HEK293 (cell line): ENCODE data around the gene FAM110A.
"Not testable (repeated sequence)": the region's sequence is repeated elsewhere in the genome, so short reads cannot be mapped to it uniquely, and the experiment has no call there.

Experiments
- CTCF ChIA-PET: fragments of 350-600 bp; formaldehyde crosslinking; extraction: SDS; loops from one replicate; lab custom pipeline; 2021; ENCODE audit warnings: antibody characterized with exemption; lab: Yijun Ruan, JAX
- POLR2A ChIA-PET: fragments of 300-600 bp; formaldehyde crosslinking; extraction: SDS; loops from one replicate; lab custom pipeline; 2020; ENCODE audit warnings: antibody characterized with exemption, inconsistent platforms; lab: Yijun Ruan, JAX
- H3K27ac ChIP-seq: fragments of 200-500 bp; sonication (Bioruptor generic); 2 replicates; pipeline ENCODE4 v1.5.1; 2014; ENCODE audit warnings: low read depth, low read length, control low read depth, inconsistent platforms; ENCODE audit errors: extremely low read depth
- H3K36me3 ChIP-seq, 2 experiments: fragments of 200-500 bp in 1 of 2; sonication (Bioruptor generic) in 1 of 2; 1 replicate in 1 of 2; 2 replicates in 1 of 2; pipeline ENCODE4 v1.5.1; 2014 to 2017; ENCODE audit warnings: inconsistent platforms in 2 of 2, low read length in 2 of 2; ENCODE audit not compliant: control insufficient read depth in 2 of 2, insufficient read depth in 1 of 2
- H3K4me1 ChIP-seq: fragments of 200-500 bp; sonication (Bioruptor generic); 2 replicates; pipeline ENCODE4 v1.5.1; 2014; ENCODE audit warnings: mild to moderate bottlenecking, low read length, inconsistent platforms; ENCODE audit not compliant: control insufficient read depth, insufficient read depth
- H3K4me3 ChIP-seq: 2 replicates; pipeline ENCODE4 v1.5.1; 2011; ENCODE audit warnings: low read depth, mild to moderate bottlenecking, control low read depth, low read length, moderate library complexity
- H3K9me3 ChIP-seq: fragments of 200-500 bp; sonication (Bioruptor generic); 2 replicates; pipeline ENCODE4 v1.5.1; 2014; ENCODE audit warnings: low read depth, low read length, inconsistent platforms; ENCODE audit not compliant: control insufficient read depth, insufficient read depth
- BCL11B ChIP-seq: fragments of 450-650 bp; formaldehyde crosslinking; IDR thresholded peaks from 2 replicates; pipeline ENCODE4 v1.5.1; 2016; ENCODE audit warnings: low read depth, missing biosample characterization, missing genetic modification characterization
- HOXC10 ChIP-seq: sonication (generic); formaldehyde crosslinking; IDR thresholded peaks from 2 replicates; pipeline ENCODE4 v1.8.1; 2023; ENCODE audit warnings: mild to moderate bottlenecking, missing genetic modification reagents
- IKZF3 ChIP-seq: fragments of 450-650 bp; IDR thresholded peaks from 2 replicates; pipeline ENCODE4 v1.5.0; 2018; ENCODE audit warnings: missing biosample characterization, mild to moderate bottlenecking, missing genetic modification characterization, moderate library complexity
- MZF1 ChIP-seq: fragments of 450-650 bp; formaldehyde crosslinking; IDR thresholded peaks from 2 replicates; pipeline ENCODE4 v1.5.1; 2017; ENCODE audit warnings: missing biosample characterization, missing genetic modification characterization, borderline replicate concordance
- OVOL3 ChIP-seq: fragments of 450-650 bp; formaldehyde crosslinking; IDR thresholded peaks from 2 replicates; pipeline ENCODE4 v1.5.1; 2016; ENCODE audit warnings: missing biosample characterization, missing genetic modification characterization
- SALL2 ChIP-seq: fragments of 450-650 bp; formaldehyde crosslinking; IDR thresholded peaks from 2 replicates; pipeline ENCODE4 v1.5.0; 2017; ENCODE audit warnings: missing biosample characterization, mild to moderate bottlenecking, missing genetic modification characterization, borderline replicate concordance
- SETDB1 ChIP-seq: IDR thresholded peaks from one replicate; pipeline ENCODE4 v1.6.1; 2017; ENCODE audit warnings: mild to moderate bottlenecking, low read length, moderate library complexity, mixed read lengths; ENCODE audit not compliant: insufficient read length
- YY1 ChIP-seq: fragments of 450-650 bp; formaldehyde crosslinking; IDR thresholded peaks from 2 replicates; pipeline ENCODE4 v1.5.1; 2018; ENCODE audit warnings: missing biosample characterization, missing genetic modification characterization
- ZBTB49 ChIP-seq: fragments of 450-650 bp; formaldehyde crosslinking; IDR thresholded peaks from 2 replicates; pipeline ENCODE4 v1.5.1; 2016; ENCODE audit warnings: missing biosample characterization, missing genetic modification characterization, low read depth
- ZFHX2 ChIP-seq: fragments of 450-650 bp; formaldehyde crosslinking; conservative IDR thresholded peaks from 2 replicates; pipeline ENCODE4 v1.5.1; 2016; ENCODE audit warnings: missing biosample characterization, missing genetic modification characterization
- ZFP37 ChIP-seq: fragments of 450-650 bp; formaldehyde crosslinking; IDR thresholded peaks from 2 replicates; pipeline ENCODE4 v1.5.1; 2016; ENCODE audit warnings: missing biosample characterization, missing genetic modification characterization
- ZNF138 ChIP-seq: fragments of 450-650 bp; formaldehyde crosslinking; IDR thresholded peaks from 2 replicates; pipeline ENCODE4 v1.5.1; 2016; ENCODE audit warnings: missing biosample characterization, missing genetic modification characterization, borderline replicate concordance
- ZNF157 ChIP-seq: fragments of 450-650 bp; formaldehyde crosslinking; IDR thresholded peaks from 2 replicates; pipeline ENCODE4 v1.5.1; 2016; ENCODE audit warnings: missing biosample characterization, missing genetic modification characterization
- ZNF2 ChIP-seq: fragments of 450-650 bp; formaldehyde crosslinking; IDR thresholded peaks from 2 replicates; pipeline ENCODE4 v1.5.1; 2016; ENCODE audit warnings: missing biosample characterization, missing genetic modification characterization
- ZNF248 ChIP-seq: fragments of 450-650 bp; formaldehyde crosslinking; IDR thresholded peaks from 2 replicates; pipeline ENCODE4 v1.5.1; 2017; ENCODE audit warnings: missing biosample characterization, missing genetic modification characterization
- ZNF324 ChIP-seq: fragments of 450-650 bp; formaldehyde crosslinking; IDR thresholded peaks from 2 replicates; pipeline ENCODE4 v1.5.1; 2016; ENCODE audit warnings: missing biosample characterization, missing genetic modification characterization
- ZNF433 ChIP-seq: fragments of 450-650 bp; formaldehyde crosslinking; IDR thresholded peaks from 2 replicates; pipeline ENCODE4 v1.5.1; 2016; ENCODE audit warnings: missing biosample characterization, missing genetic modification characterization, low read depth
- ZNF514 ChIP-seq: fragments of 450-650 bp; formaldehyde crosslinking; IDR thresholded peaks from 2 replicates; pipeline ENCODE4 v1.5.1; 2016; ENCODE audit warnings: missing biosample characterization, missing genetic modification characterization
- ZNF555 ChIP-seq: fragments of 450-650 bp; formaldehyde crosslinking; conservative IDR thresholded peaks from 2 replicates; pipeline ENCODE4 v1.5.1; 2017; ENCODE audit warnings: missing biosample characterization, mild to moderate bottlenecking, missing genetic modification characterization, inconsistent platforms
- ZNF596 ChIP-seq: fragments of 450-650 bp; IDR thresholded peaks from 2 replicates; pipeline ENCODE4 v1.5.0; 2018; ENCODE audit warnings: missing biosample characterization, mild to moderate bottlenecking, missing genetic modification characterization, moderate library complexity
- ZNF600 ChIP-seq: fragments of 450-650 bp; formaldehyde crosslinking; IDR thresholded peaks from 2 replicates; pipeline ENCODE4 v1.5.1; 2016; ENCODE audit warnings: missing biosample characterization, missing genetic modification characterization
- ZNF610 ChIP-seq: fragments of 450-650 bp; formaldehyde crosslinking; IDR thresholded peaks from 2 replicates; pipeline ENCODE4 v1.5.1; 2016; ENCODE audit warnings: missing biosample characterization, missing genetic modification characterization, borderline replicate concordance
- ZNF664 ChIP-seq: fragments of 450-650 bp; formaldehyde crosslinking; IDR thresholded peaks from 2 replicates; pipeline ENCODE4 v1.5.1; 2016; ENCODE audit warnings: missing biosample characterization, missing genetic modification characterization
- ZNF692 ChIP-seq: fragments of 450-650 bp; formaldehyde crosslinking; IDR thresholded peaks from 2 replicates; pipeline ENCODE4 v1.5.1; 2016; ENCODE audit warnings: missing biosample characterization, missing genetic modification characterization
- TF ChIP-seq, protein P1 (sequence below): fragments of 450-650 bp; formaldehyde crosslinking; IDR thresholded peaks from 2 replicates; pipeline ENCODE4 v1.5.1; 2016; ENCODE audit warnings: missing biosample characterization, missing genetic modification characterization
- TF ChIP-seq, protein P2 (sequence below): fragments of 450-650 bp; IDR thresholded peaks from 2 replicates; pipeline ENCODE4 v1.5.1; 2018; ENCODE audit warnings: missing biosample characterization, mild to moderate bottlenecking, missing genetic modification characterization

FAM110A gene

DNA sequence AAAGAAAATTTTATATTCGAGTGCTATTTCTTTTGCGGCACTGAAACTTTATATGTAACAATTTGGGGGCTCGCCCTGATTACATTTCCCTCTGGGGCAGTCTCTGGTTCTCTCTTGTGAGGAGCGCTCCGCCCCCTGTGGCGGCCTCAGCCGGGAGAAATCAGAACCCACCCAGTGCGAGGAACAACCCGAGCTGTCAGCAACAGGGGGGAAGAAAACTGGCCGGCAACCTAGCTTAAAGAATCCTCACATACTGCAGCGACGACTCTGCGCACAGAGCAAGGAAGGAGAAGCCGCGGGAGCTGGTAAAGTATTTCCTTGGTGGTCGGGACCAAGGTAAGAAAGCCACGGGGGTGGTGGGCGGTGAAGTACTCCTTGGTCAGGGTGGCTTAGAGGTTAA is 41.3 kb upstream of the FAM110A start:
- H3K27ac ChIP-seq = no peak overlapping the region
- no peaks in the 10 kb centered on the region for H3K36me3 ChIP-seq
- no peak for TF ChIP-seq HOXC10
- no peak for TF ChIP-seq ZNF433 (tag by site-specific recombination)
- TF ChIP-seq, protein P1, sequence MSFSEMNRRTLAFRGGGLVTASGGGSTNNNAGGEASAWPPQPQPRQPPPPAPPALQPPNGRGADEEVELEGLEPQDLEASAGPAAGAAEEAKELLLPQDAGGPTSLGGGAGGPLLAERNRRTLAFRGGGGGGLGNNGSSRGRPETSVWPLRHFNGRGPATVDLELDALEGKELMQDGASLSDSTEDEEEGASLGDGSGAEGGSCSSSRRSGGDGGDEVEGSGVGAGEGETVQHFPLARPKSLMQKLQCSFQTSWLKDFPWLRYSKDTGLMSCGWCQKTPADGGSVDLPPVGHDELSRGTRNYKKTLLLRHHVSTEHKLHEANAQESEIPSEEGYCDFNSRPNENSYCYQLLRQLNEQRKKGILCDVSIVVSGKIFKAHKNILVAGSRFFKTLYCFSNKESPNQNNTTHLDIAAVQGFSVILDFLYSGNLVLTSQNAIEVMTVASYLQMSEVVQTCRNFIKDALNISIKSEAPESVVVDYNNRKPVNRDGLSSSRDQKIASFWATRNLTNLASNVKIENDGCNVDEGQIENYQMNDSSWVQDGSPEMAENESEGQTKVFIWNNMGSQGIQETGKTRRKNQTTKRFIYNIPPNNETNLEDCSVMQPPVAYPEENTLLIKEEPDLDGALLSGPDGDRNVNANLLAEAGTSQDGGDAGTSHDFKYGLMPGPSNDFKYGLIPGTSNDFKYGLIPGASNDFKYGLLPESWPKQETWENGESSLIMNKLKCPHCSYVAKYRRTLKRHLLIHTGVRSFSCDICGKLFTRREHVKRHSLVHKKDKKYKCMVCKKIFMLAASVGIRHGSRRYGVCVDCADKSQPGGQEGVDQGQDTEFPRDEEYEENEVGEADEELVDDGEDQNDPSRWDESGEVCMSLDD (tag by site-specific recombination) = no peak
- TF ChIP-seq IKZF3 (tag by site-specific recombination) = no peak
- TF ChIP-seq ZNF248 = no peak
- no peak for TF ChIP-seq ZNF555 (tag by site-specific recombination)
- TF ChIP-seq ZNF610 (tag by site-specific recombination) = no peak
- no peak for TF ChIP-seq OVOL3
- TF ChIP-seq YY1 (tag by site-specific recombination) = no peak
- TF ChIP-seq ZNF2 (tag by site-specific recombination) = no peak
- no peak for TF ChIP-seq ZFP37 (tag by site-specific recombination)
- no peak for TF ChIP-seq MZF1
- no peak for TF ChIP-seq ZNF324
- TF ChIP-seq, protein P2, sequence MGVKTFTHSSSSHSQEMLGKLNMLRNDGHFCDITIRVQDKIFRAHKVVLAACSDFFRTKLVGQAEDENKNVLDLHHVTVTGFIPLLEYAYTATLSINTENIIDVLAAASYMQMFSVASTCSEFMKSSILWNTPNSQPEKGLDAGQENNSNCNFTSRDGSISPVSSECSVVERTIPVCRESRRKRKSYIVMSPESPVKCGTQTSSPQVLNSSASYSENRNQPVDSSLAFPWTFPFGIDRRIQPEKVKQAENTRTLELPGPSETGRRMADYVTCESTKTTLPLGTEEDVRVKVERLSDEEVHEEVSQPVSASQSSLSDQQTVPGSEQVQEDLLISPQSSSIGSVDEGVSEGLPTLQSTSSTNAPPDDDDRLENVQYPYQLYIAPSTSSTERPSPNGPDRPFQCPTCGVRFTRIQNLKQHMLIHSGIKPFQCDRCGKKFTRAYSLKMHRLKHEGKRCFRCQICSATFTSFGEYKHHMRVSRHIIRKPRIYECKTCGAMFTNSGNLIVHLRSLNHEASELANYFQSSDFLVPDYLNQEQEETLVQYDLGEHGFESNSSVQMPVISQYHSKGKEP = no peak
- no peak for TF ChIP-seq ZNF600 (tag by site-specific recombination)
- no peaks in the 10 kb centered on the region for H3K4me1 ChIP-seq
- H3K9me3 ChIP-seq = no peaks in the 10 kb centered on the region
- POLR2A ChIA-PET = no interaction called here
- CTCF ChIA-PET = no interaction called here
- no peak overlapping the region for H3K4me3 ChIP-seq

DNA sequence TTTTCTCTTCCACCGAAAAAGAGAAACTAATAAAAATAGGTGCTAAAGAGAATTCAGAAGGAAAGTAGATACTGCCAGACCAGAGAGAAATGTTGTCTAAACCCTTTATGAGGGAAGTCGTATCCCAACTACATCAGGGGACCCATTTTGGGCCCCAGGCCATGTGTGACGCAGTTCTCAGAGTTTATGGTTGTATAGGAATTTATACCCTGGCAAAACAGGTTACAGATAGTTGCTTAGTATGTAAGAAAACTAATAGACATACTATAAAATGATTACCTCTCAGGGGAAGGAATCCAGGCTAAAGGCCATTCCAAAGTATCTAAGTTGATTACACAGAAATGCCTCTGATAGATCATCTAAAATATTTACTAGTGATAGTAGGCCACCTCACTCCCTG is 36.6 kb upstream of the FAM110A start:
- CTCF ChIA-PET = interaction anchor here (0.5 kb wide), 1 partner anchor 161 kb away, joined by 3 read pairs; no protein-coding TSS in a partner anchor
- H3K4me1 ChIP-seq = no peaks in the 10 kb centered on the region

GRCh38 chr20:798746-799145 is 34.8 kb upstream of the FAM110A start:
- H3K27ac ChIP-seq, POLR2A ChIA-PET, H3K4me3 ChIP-seq, H3K36me3 ChIP-seq, H3K4me1 ChIP-seq, H3K9me3 ChIP-seq: not testable (repeated sequence)
- CTCF ChIA-PET = interaction anchor here (1.6 kb wide), 1 partner anchor 158 kb away, joined by 3 read pairs; no protein-coding TSS in a partner anchor

More for the DNA sequence above, 36.6 kb upstream of the FAM110A start:
- Histone ChIP-seq H3K27ac (no peak overlapping the region), H3K4me3 (no peak overlapping the region), H3K9me3 (no peaks in the 10 kb centered on the region), H3K36me3 (no peaks in the 10 kb centered on the region)
- POLR2A ChIA-PET = no interaction called here
- TF ChIP-seq ZNF2 (tag by site-specific recombination) (no peak), ZNF692 (tag by site-specific recombination) (no peak), ZNF596 (tag by site-specific recombination) (no peak), SETDB1 (no peak), ZNF514 (tag by site-specific recombination) (no peak), SALL2 (tag by site-specific recombination) (no peak), ZNF157 (tag by site-specific recombination) (no peak), ZBTB49 (tag by site-specific recombination) (no peak), BCL11B (tag by site-specific recombination) (no peak), ZNF664 (no peak), ZFHX2 (tag by site-specific recombination) (no peak), ZNF138 (tag by site-specific recombination) (no peak)
